GM23338 (cell line): ENCODE results near the gene COX20. TPM values are rescaled to one million over a fixed set of nuclear protein-coding genes. Genes with fewer than 3 reads are reported as not detected.
A peak's percentile ranks its signal among the peaks of the same experiment; 100 is the strongest.

Experiments
- ATAC-seq: fragments of 200-7000 bp; cut with Tn5 transposase; 3 replicates; pipeline ENCODE4 v1.9.1; 2020
- DNase-seq: peaks from one replicate; pipeline ENCODE4 v3.0.0-alpha.2; 2015; ENCODE audit warnings: low spot score
- H2AFZ ChIP-seq: fragments of 200-600 bp; sonication (generic); 2 replicates; pipeline ENCODE4 v1.8.0; 2016; ENCODE audit warnings: antibody characterized with exemption, mild to moderate bottlenecking, moderate library complexity
- H3F3A ChIP-seq: fragments of 200-600 bp; sonication (generic); replicated peaks from 2 replicates; pipeline ENCODE4 v1.8.0; 2017; ENCODE audit warnings: antibody characterized with exemption, mixed run types, low read depth
- H3K27ac ChIP-seq: fragments of 200-600 bp; sonication (generic); 2 replicates; pipeline ENCODE4 v1.6.1; 2016; ENCODE audit warnings: low read depth
- H3K27me3 ChIP-seq: fragments of 200-600 bp; sonication (generic); 2 replicates; pipeline ENCODE4 v1.8.0; 2016; ENCODE audit warnings: mild to moderate bottlenecking, mixed run types, moderate library complexity; ENCODE audit not compliant: insufficient read depth
- H3K36me3 ChIP-seq: fragments of 200-600 bp; sonication (generic); 2 replicates; pipeline ENCODE4 v1.8.0; 2016; ENCODE audit warnings: mild to moderate bottlenecking; ENCODE audit not compliant: insufficient read depth
- H3K4me1 ChIP-seq: fragments of 200-600 bp; sonication (generic); 2 replicates; pipeline ENCODE4 v1.8.0; 2016; ENCODE audit warnings: mild to moderate bottlenecking, moderate library complexity; ENCODE audit not compliant: insufficient read depth
- H3K4me2 ChIP-seq: fragments of 200-600 bp; sonication (generic); 2 replicates; pipeline ENCODE4 v1.7.1; 2017; ENCODE audit warnings: mixed run types
- H3K4me3 ChIP-seq: fragments of 200-600 bp; sonication (generic); 2 replicates; pipeline ENCODE4 v1.6.1; 2016; ENCODE audit warnings: mixed run types
- H3K79me2 ChIP-seq: fragments of 200-600 bp; sonication (generic); replicated peaks from 2 replicates; pipeline ENCODE4 v1.8.0; 2017; ENCODE audit warnings: mild to moderate bottlenecking; ENCODE audit not compliant: insufficient read depth
- H3K9me2 ChIP-seq: fragments of 200-600 bp; sonication (generic); 2 replicates; pipeline ENCODE4 v1.8.0; 2017; ENCODE audit not compliant: insufficient read depth
- H4K20me1 ChIP-seq: fragments of 200-600 bp; sonication (generic); replicated peaks from 2 replicates; pipeline ENCODE4 v1.8.0; 2017; ENCODE audit warnings: mild to moderate bottlenecking; ENCODE audit not compliant: insufficient read depth
- H3K27ac Mint-ChIP-seq: 2 replicates; pipeline ENCODE4 v1.8.0; 2020; ENCODE audit warnings: inconsistent platforms, mild to moderate bottlenecking, moderate library complexity, mixed read lengths
- H3K27me3 Mint-ChIP-seq: 3 replicates; pipeline ENCODE4 v1.8.0; 2022; ENCODE audit warnings: low read depth, mild to moderate bottlenecking, moderate library complexity, mixed read lengths, inconsistent platforms; ENCODE audit not compliant: insufficient read depth, poor library complexity
- H3K36me3 Mint-ChIP-seq: 3 replicates; pipeline ENCODE4 v1.8.0; 2021; ENCODE audit warnings: low read depth, mild to moderate bottlenecking, inconsistent platforms, moderate library complexity, mixed read lengths
- H3K4me1 Mint-ChIP-seq: 3 replicates; pipeline ENCODE4 v1.8.0; 2020; ENCODE audit warnings: mild to moderate bottlenecking, inconsistent platforms, mixed read lengths
- H3K4me3 Mint-ChIP-seq: 3 replicates; pipeline ENCODE4 v1.8.0; 2021; ENCODE audit warnings: moderate library complexity, mild to moderate bottlenecking, inconsistent platforms, mixed read lengths
- H3K9me3 Mint-ChIP-seq: 3 replicates; pipeline ENCODE4 v1.8.0; 2020; ENCODE audit warnings: moderate library complexity, mild to moderate bottlenecking, inconsistent platforms, mixed read lengths
- ETS1 ChIP-seq: IDR thresholded peaks from 2 replicates; pipeline ENCODE4 v1.6.1; 2016; ENCODE audit warnings: antibody characterized with exemption
- NANOG ChIP-seq: IDR thresholded peaks from 2 replicates; pipeline ENCODE4 v1.6.1; 2016; ENCODE audit warnings: antibody characterized with exemption, borderline replicate concordance
- ZNF331 ChIP-seq: fragments of 250-450 bp; sonication (Bioruptor Pico); IDR thresholded peaks from 2 replicates; pipeline ENCODE4 v1.5.0; 2020; ENCODE audit warnings: low read depth, mild to moderate bottlenecking, moderate library complexity
- polyA plus RNA-seq: library from polyadenylated mRNA; unstranded; fragments of >200 nt; fragmentation: Nextera tagmentation; extraction: Ambion mirVana; gene quantifications from 2 replicates; pipeline ENCODE4 v1.2.1, GENCODE V29; 2016
- total RNA-seq: library from RNA; depleted of rRNA; stranded (reverse); fragments of >200 nt; shearing (Covaris generic); gene quantifications from 2 replicates; pipeline ENCODE4 v1.2.3, GENCODE V29; 2014
- TF ChIP-seq, protein P1 (sequence below), 2 experiments: fragments of 200-600 bp in 1 of 2; sonication (generic) in 1 of 2; conservative IDR thresholded peaks; 2 replicates each; pipeline versions ENCODE4 v1.5.1 to v1.6.1; 2016 to 2017; ENCODE audit warnings: antibody characterized with exemption in 2 of 2, low read depth in 2 of 2, mild to moderate bottlenecking in 2 of 2, moderate library complexity in 1 of 2
- TF ChIP-seq, protein P2 (sequence below): fragments of 250-450 bp; sonication (Bioruptor Pico); IDR thresholded peaks from 2 replicates; pipeline ENCODE4 v1.5.0; 2020; ENCODE audit warnings: mild to moderate bottlenecking, moderate library complexity

Gene COX20
- total and polyA plus RNA-seq, 2 experiments from 2014 or later: 19.3 to 175 TPM

DNA sequence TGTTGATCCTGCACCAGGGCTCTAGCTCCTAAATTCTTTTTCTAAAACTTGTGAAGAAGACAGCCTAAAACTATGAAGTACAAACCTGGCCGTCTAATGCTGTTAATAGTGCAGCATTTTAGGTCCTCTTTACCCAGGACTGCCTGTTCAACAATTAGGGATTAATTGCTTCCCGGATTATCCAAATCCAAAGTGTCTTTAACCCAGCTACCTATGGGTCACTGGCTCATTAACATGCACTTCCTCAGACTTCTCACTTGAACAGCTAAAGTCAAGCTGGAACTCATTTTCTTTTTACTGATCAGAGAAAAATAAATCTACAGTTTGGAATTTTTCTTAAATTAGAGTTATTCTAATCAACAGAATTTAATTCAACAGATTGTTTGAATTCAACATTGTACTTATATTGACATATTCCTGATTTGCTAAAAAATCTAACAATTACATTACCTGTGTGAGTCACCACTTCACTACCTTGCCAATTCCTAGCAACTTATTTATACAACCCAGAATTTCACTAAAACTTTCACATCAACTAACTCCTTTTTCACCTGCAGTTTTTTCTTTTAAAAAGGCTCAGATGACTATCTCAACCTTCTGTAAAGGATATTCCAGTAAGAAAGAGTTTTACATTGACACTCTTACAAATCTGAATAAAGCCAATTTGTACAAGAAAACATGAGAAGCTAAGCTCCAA, 25.6 kb downstream of the COX20 start:
- peak overlapping the region; percentile 82; the same call in 1 of the 2 replicates for H3K27ac Mint-ChIP-seq

More for the DNA sequence above, 25.6 kb downstream of the COX20 start:
- Histone ChIP-seq H3K4me1 (peaks cover 22% of the 10 kb centered on the region), H3K4me2 (peak overlapping the region; percentile 91), H3K4me3 (peak overlapping the region; percentile 92), H3K79me2 (peaks cover 90% of the 10 kb centered on the region), H4K20me1 (peaks cover 63% of the 10 kb centered on the region), H3F3A (peaks cover 32% of the 10 kb centered on the region), H3K36me3 (peaks cover 48% of the 10 kb centered on the region), H3K27ac (peak overlapping the region; percentile 13; the same call in 1 of the 2 replicates), H3K9me2 (no peaks in the 10 kb centered on the region), H2AFZ (no peak overlapping the region), H3K27me3 (no peaks in the 10 kb centered on the region)
- no peak for TF ChIP-seq ETS1
- no peak for TF ChIP-seq NANOG
- no peak for TF ChIP-seq ZNF331 (CRISPR knock-in tag)
- TF ChIP-seq, protein P1, sequence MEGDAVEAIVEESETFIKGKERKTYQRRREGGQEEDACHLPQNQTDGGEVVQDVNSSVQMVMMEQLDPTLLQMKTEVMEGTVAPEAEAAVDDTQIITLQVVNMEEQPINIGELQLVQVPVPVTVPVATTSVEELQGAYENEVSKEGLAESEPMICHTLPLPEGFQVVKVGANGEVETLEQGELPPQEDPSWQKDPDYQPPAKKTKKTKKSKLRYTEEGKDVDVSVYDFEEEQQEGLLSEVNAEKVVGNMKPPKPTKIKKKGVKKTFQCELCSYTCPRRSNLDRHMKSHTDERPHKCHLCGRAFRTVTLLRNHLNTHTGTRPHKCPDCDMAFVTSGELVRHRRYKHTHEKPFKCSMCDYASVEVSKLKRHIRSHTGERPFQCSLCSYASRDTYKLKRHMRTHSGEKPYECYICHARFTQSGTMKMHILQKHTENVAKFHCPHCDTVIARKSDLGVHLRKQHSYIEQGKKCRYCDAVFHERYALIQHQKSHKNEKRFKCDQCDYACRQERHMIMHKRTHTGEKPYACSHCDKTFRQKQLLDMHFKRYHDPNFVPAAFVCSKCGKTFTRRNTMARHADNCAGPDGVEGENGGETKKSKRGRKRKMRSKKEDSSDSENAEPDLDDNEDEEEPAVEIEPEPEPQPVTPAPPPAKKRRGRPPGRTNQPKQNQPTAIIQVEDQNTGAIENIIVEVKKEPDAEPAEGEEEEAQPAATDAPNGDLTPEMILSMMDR (conservative IDR thresholded peaks at IDR 0.05; ENCODE audit: low read depth in 2 of 2): no peak
- TF ChIP-seq, protein P2, sequence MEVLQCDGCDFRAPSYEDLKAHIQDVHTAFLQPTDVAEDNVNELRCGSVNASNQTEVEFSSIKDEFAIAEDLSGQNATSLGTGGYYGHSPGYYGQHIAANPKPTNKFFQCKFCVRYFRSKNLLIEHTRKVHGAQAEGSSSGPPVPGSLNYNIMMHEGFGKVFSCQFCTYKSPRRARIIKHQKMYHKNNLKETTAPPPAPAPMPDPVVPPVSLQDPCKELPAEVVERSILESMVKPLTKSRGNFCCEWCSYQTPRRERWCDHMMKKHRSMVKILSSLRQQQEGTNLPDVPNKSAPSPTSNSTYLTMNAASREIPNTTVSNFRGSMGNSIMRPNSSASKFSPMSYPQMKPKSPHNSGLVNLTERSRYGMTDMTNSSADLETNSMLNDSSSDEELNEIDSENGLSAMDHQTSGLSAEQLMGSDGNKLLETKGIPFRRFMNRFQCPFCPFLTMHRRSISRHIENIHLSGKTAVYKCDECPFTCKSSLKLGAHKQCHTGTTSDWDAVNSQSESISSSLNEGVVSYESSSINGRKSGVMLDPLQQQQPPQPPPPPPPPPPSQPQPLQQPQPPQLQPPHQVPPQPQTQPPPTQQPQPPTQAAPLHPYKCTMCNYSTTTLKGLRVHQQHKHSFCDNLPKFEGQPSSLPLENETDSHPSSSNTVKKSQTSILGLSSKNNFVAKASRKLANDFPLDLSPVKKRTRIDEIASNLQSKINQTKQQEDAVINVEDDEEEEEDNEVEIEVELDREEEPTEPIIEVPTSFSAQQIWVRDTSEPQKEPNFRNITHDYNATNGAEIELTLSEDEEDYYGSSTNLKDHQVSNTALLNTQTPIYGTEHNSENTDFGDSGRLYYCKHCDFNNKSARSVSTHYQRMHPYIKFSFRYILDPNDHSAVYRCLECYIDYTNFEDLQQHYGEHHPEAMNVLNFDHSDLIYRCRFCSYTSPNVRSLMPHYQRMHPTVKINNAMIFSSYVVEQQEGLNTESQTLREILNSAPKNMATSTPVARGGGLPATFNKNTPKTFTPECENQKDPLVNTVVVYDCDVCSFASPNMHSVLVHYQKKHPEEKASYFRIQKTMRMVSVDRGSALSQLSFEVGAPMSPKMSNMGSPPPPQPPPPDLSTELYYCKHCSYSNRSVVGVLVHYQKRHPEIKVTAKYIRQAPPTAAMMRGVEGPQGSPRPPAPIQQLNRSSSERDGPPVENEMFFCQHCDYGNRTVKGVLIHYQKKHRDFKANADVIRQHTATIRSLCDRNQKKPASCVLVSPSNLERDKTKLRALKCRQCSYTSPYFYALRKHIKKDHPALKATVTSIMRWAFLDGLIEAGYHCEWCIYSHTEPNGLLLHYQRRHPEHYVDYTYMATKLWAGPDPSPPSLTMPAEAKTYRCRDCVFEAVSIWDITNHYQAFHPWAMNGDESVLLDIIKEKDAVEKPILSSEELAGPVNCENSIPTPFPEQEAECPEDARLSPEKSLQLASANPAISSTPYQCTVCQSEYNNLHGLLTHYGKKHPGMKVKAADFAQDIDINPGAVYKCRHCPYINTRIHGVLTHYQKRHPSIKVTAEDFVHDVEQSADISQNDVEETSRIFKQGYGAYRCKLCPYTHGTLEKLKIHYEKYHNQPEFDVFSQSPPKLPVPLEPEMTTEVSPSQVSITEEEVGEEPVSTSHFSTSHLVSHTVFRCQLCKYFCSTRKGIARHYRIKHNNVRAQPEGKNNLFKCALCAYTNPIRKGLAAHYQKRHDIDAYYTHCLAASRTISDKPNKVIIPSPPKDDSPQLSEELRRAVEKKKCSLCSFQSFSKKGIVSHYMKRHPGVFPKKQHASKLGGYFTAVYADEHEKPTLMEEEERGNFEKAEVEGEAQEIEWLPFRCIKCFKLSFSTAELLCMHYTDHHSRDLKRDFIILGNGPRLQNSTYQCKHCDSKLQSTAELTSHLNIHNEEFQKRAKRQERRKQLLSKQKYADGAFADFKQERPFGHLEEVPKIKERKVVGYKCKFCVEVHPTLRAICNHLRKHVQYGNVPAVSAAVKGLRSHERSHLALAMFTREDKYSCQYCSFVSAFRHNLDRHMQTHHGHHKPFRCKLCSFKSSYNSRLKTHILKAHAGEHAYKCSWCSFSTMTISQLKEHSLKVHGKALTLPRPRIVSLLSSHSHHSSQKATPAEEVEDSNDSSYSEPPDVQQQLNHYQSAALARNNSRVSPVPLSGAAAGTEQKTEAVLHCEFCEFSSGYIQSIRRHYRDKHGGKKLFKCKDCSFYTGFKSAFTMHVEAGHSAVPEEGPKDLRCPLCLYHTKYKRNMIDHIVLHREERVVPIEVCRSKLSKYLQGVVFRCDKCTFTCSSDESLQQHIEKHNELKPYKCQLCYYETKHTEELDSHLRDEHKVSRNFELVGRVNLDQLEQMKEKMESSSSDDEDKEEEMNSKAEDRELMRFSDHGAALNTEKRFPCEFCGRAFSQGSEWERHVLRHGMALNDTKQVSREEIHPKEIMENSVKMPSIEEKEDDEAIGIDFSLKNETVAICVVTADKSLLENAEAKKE: no peak
- ATAC-seq: no peak
- DNase-seq: no peak
- peaks cover 79% of the 10 kb centered on the region for H3K36me3 Mint-ChIP-seq
- peaks cover 4% of the 10 kb centered on the region; the same call in 1 of the 3 replicates for H3K9me3 Mint-ChIP-seq
- H3K4me1 Mint-ChIP-seq: peaks cover 43% of the 10 kb centered on the region
- peak overlapping the region; percentile 91 for H3K4me3 Mint-ChIP-seq
- peaks cover 22% of the 10 kb centered on the region for H3K27me3 Mint-ChIP-seq
